Esophagus squamous epithelium (tissue), 4 donors: ENCODE measurements around the gene SOWAHD.

Experiments
- CTCF ChIP-seq, 6 experiments: fragments of 450-650 bp in 4 of 6; fragments of 200-600 bp in 2 of 6; sonication (generic) in 2 of 6; IDR thresholded peaks; one replicate each; pipeline ENCODE4 v1.5.1; 2016 to 2019; ENCODE audit warnings: antibody characterized with exemption in 6 of 6, mild to moderate bottlenecking in 4 of 6, moderate library complexity in 4 of 6
- POLR2A ChIP-seq, 4 donors: fragments of 450-650 bp; IDR thresholded peaks; one replicate each; pipeline ENCODE4 v1.6.1; 2017; ENCODE audit warnings: antibody characterized with exemption in 4 of 4, mild to moderate bottlenecking in 4 of 4, moderate library complexity in 3 of 4

GRCh38 chrX:119809185-119809666 is 50.8 kb downstream of the SOWAHD start:
- no peak for TF ChIP-seq CTCF (IDR thresholded peaks at IDR 0.05)
- TF ChIP-seq POLR2A (IDR thresholded peaks at IDR 0.05): no peak
